HG02588 (cell line): ENCODE measurements around the gene EML2.
"Not testable (repeated sequence)": the region's sequence is repeated elsewhere in the genome, so short reads cannot be mapped to it uniquely, and the experiment has no call there.

Source experiments
- ATAC-seq: cut with Tn5 transposase; IDR thresholded peaks from one replicate; pipeline ENCODE4 v1.9.1; 2021; ENCODE audit warnings: mild to moderate bottlenecking, moderate library complexity; ENCODE audit not compliant: unreplicated experiment

Gene EML2

DNA sequence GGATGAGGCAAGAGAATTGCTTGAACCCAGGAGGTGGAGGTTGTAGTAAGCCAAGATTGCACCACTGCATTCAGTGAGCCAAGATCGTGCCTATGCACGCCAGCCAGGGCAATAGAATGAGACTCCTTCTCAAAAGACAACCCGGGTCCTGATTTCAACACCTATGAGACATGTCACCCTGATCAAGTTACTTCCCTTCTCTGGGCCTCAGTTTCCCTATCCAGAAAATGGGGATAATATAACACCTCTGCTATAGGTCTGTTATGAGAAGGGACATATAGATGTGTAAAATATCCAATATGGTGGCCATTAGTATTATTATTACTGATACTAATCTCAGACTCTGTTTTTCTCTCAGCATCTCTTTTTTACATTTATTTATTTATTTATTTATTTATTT is 15.9 kb upstream of the EML2 start:
- ATAC-seq, result no peak

- no peak for ATAC-seq
These were observed 14.4 kb upstream of the EML2 start for GRCh38 chr19:45653634-45654033.

GRCh38 chr19:45650722-45651121 is 11.5 kb upstream of the EML2 start:
- no peak for ATAC-seq

- ATAC-seq, result no peak
These were observed 7.1 kb upstream of the EML2 start for GRCh38 chr19:45646345-45646698.

DNA sequence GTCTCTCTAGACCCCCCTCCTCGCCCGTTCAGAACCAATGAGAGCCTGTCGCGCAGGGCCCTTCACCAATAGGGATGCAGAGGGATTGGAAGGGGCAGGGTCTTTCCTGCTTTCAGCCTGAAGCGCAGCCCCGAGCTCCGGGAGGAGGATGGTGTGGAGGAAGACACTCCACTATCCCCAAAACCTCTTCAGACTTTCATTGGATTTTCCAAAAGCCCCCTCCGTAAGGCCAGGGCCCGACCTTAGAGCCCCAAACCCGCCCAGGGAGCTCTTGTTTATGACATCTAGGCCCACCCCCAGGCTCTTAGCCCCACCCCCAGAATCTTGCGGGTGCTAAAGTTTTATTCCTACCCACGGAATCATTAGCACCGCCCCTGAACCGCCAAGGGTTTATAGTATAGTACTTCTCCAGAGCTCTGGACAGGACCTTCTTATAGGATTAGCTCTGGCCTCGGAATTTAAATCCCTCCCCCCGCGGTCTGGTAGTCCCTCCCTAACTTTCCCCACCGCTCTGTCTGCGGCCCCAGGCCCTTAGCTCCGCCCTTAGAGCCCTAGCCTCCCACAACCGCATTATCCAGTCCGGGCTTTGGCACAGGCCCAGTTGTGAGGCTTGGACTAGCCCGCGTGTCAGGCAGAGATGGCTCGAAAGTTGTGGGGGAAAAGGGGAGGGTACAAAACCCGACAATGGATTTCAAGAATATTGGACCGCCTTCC is 6.6 kb upstream of the EML2 start:
- no peak for ATAC-seq

DNA sequence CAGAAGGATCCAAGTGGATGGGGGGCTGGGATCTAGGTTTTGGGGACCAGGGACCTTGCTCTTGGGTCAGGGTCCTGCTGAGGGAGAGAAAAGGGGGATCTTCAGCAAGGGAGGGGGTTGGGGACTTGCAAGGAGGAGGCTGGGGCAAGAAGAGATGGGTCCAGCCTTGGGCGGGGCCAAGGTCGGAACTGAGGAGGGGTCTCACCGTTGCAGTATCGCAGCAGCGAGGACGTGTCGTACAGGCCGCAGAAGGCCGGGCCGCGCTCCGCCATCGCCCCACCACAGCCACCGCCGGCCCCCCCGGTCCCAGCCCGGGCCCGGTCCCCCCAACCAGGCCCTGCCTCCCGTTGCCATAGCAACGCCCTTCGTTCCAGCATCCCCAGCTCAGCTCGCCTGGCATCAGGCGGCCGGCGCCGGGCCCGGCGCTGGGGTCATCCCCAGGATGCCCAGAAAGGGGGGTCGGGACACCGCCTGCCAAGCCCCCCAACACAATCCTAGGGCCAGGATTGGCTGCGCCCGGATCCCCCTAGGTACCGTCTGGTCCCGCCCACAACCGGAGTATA is 6.0 kb upstream of the EML2 start:
- ATAC-seq, result no peak

DNA sequence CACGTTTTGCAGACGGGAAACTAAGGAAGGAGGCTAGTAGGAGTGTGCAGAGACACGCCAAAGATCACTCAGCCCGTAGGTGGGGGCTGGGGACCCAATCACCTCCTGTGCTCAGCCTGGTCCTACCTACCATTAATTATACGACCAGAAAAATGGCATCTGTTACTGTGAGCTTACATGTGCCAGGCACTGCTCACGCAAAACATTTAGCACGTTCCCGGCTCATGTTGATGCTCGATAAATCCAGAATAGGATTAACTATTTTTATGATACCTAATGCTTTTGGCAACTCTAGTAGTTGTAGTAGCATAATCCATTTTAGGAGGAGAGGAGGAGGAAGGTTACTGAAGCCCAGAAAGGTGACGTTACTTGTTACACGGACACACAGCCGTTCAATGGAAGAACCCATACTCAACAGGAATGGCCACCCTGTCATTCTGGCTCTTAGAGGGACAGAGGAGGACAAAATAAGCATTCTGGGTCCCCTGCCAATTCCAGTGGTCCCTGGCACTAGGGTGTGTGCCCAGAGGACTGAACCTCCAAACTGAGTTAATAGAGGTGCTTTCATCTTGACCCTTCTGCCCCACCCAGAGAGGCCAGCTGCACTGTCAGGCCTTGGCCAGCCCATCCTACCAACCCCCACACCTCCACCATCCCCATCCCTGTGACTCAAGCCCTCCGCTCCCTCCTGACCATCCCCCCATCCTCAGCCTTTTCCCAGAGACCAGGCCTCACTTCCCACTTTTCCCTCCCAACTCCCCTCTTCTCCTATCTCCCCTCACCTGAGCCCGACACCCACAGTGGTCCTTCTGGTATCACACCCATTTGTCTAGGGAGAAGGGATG is 5.0 kb upstream of the EML2 start:
- ATAC-seq, result no peak

DNA sequence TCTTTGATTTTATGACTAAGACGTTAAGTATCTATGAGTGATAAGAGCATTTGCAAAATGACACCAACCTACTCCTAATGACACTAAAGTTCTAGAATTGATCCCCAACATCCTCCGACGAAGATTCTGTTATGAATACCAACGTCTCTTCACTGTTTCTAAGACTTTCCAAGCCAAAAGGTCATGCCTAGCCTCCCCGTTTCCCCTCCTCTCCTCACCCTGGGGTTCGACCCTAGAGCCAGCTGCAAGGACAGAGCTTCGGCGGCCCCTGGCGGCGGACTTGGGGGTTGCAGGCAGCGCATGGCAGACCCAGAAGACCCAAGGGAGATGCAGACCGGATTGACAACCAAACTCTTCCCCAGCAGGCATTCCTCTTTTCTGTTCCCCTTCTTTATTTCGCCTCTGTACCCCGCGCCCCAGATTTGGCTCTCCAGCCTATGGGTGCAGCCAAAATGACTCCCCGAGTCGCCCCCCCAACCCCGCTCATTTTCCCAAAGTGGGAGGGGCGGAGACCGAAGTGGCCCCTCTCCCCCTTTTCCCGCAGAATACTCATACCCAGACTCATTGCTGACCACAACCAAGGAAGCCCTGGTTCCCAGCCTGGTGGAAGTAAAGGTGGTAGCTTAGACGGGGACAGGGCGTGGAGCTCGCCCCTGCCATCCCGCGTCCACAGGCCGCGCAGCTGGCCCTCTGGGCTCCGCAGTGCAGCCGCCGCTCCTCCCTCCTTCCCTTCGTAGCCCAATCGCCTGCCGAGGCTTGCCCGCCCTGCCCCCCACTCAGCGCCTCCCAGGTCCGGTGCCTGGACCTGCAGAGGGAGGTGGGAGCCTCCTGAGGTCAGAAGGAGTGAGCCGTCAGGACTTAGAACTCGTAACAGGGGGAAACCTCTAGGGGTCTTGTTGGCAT is 4.1 kb upstream of the EML2 start:
- no peak for ATAC-seq

- peak; percentile 34 for ATAC-seq
These were observed 2.3 kb upstream of the EML2 start for GRCh38 chr19:45641274-45642105.

GRCh38 chr19:45640849-45641273 is 1.7 kb upstream of the EML2 start:
- no peak for ATAC-seq

DNA sequence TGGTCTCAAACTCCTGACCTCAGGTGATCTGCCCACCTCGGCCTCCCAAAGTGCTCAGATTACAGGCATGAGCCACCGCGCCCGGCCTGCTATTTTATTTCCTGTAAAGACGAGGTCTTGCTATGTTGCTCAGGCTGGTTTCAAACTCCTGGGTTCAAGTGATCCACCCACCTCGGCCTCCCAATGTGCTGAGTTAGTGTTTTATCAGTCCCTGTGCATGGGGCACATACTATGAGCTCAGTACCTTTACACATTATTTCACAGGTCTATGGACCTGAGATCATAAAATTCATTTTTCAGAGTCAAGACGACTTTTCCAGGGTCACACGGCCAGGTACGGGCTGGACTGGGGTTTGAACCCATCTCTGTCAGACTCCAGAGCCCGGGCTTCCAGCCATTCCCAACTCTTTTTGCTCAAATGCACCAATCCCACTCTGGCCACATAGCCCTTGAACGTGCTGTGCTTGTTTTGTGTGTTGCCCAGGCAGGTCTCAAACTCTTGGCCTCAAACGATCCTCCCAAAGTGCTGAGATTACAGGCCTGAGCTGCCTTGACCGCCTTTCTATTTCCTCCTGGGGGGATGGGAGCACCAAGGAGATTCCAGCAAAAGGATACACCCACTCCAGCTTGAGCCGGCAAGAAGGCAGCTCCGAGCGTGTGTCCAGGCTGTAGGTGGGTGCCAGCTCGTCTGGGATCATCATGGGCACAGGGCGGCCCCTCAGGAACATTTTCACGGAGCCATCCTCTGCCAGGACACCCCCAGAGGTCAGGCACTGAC is 1.1 kb downstream of the EML2 start:
- no peak for ATAC-seq

DNA sequence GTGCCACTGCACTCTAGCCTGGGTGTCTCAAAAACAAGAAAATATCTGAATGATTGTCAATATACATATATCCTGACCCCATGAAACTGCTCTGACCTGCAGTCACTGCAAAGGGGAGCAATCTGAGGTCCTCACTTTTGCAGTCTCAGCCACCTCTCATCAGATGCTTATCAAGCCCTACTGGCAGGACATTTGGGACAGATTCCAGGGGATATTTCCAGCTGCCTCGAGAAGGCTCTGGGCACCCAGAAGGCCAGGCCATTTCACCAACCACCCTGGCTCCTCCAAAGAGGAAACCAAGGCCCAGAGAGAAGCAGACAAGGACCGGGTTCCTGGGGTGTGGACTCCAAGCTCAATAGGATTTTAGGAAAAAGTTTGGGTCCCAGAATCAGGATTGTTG is 2.3 kb downstream of the EML2 start:
- ATAC-seq, result no peak

GRCh38 chr19:45636275-45636674 is 2.9 kb downstream of the EML2 start:
- ATAC-seq, result no peak

GRCh38 chr19:45632468-45633196 is 6.6 kb downstream of the EML2 start:
- no peak for ATAC-seq

DNA sequence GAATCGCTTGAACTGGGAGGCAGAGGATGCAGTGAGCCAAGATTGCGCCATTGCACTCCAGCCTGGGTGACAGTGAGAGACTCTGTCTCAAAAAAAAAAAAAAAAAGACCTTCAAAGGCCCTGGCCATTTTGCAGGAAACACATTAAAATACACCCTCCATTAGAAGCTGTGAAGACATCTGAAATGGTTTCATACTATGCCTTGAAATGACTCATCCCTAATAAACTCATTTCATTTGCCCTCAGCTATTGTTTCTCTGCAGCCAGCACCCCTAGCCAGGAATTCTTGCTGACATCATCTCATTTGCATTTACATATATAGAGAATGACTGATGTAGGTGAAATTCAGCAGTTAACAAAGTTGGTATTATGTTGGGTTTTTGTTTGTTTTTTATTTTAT is 8.7 kb downstream of the EML2 start:
- ATAC-seq, result no peak

DNA sequence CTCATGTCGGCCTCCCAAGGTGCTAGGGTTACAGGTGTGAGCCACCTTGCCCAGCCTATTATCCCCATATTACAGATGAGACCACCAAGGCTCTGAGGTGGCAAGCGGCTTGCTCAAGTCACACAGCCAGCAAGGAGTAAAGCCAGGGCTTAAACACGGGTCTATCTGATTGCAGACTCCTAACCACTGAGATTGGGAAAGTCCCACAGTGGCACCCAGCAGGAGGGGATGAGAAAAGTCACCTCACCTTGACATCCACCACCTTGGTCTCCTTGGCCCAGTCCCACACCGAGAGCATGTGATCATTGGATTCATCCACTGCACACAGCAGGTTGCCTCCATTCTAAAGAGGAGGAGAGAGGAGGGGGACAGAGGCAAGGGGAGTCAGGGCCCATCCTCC is 9.5 kb downstream of the EML2 start:
- ATAC-seq, result no peak

- ATAC-seq, result not testable (repeated sequence)
These were observed 11.0 kb downstream of the EML2 start for GRCh38 chr19:45628219-45628618.

GRCh38 chr19:45623984-45624383 is 15.2 kb downstream of the EML2 start:
- ATAC-seq, result no peak
